Measurements from ENCODE around the gene KATNA1.

Gene KATNA1

DNA sequence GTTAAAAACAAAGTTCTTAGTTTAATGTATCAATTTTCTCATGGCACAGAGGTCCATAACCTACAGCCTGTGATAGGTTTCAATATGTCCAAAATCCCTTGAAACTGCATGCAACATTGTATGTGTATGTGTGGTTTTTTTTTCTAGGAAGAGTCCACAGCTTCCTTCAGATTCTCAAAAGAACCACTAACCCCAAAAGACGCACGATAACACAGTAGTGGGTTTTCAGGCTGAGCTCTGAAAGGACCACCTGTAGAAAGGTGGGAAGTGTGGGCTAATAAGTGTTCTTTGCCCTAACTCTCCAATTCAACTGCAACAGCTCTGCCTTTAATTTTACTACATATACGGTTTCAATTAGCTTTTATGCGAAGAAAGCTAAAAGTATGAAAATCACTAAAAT lies 11.5 kb upstream of the KATNA1 start:
- no peak overlapping the region for H3K9ac ChIP-seq (ENCODE audit: low read depth, low read length)
- 95% methylated on average over 2 of the region's 4 CpGs for WGBS

DNA sequence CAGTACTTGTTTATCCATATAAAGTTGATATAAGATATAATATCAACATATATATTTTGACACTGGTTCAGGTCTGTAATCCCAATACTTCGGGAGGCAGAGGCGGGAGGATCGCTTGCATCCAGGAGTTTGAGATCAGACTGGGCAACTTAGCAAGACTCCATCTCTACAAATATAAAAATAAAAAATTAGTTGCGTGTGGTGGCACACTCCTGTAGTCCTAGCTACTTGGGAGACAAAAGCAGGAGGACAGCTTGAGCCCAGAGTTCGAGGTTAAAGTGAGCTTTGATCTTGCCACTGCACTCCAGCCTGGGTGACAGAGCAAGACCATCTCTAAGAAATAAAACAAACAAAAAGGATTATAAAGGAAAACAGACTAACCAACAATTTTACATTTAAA lies 8.9 kb upstream of the KATNA1 start:
- 94% methylated on average over 5 of the region's 5 CpGs for WGBS
- H3K9me3 ChIP-seq (ENCODE audit: insufficient read depth, low read depth, low read length), result no peaks in the 10 kb centered on the region
- no peaks in the 10 kb centered on the region for H3K4me1 ChIP-seq (ENCODE audit: insufficient read depth, low read length)
- H3K36me3 ChIP-seq (ENCODE audit: insufficient read depth, low read length), result peaks cover 49% of the 10 kb centered on the region
- H3K4me3 ChIP-seq (ENCODE audit: low read length), result no peak overlapping the region
- H3K27ac ChIP-seq (ENCODE audit: low read depth, low read length), result no peak overlapping the region
- H3K27me3 ChIP-seq (ENCODE audit: insufficient read depth, low read length), result no peaks in the 10 kb centered on the region
- no peak overlapping the region for H3K9ac ChIP-seq (ENCODE audit: low read depth, low read length)

More for the DNA sequence above, 11.5 kb upstream of the KATNA1 start:
- Histone ChIP-seq H3K27ac (ENCODE audit: low read depth, low read length) (no peak overlapping the region), H3K9me3 (ENCODE audit: insufficient read depth, low read depth, low read length) (no peaks in the 10 kb centered on the region), H3K4me3 (ENCODE audit: low read length) (no peak overlapping the region), H3K27me3 (ENCODE audit: insufficient read depth, low read length) (no peaks in the 10 kb centered on the region), H3K36me3 (ENCODE audit: insufficient read depth, low read length) (peaks cover 73% of the 10 kb centered on the region), H3K4me1 (ENCODE audit: insufficient read depth, low read length) (no peaks in the 10 kb centered on the region)

DNA sequence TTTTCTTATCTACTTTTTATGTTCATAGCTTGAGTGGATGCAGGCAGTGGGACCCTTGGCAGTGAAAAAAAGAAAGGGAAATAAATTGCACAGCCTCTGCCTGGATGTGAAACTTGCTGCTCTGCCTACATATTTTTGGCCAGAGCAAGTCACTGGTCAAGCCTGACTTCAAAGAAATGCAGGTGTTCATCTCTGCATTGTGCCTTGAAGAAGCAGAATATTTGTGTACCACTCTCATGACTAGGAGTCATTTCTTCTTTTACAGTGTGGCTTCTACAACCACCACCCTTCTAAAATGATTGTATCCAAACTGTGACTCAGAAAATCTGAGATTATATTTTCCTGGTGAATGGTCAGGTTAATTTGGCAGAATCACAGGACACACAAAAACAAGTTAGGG lies 2.5 kb upstream of the KATNA1 start:
- Histone ChIP-seq H3K4me1 (ENCODE audit: insufficient read depth, low read length) (peaks cover 9% of the 10 kb centered on the region), H3K27me3 (ENCODE audit: insufficient read depth, low read length) (peaks cover 8% of the 10 kb centered on the region; the same call in 1 of the 2 replicates), H3K4me3 (ENCODE audit: low read length) (no peak overlapping the region), H3K36me3 (ENCODE audit: insufficient read depth, low read length) (peaks cover 2% of the 10 kb centered on the region; the same call in 1 of the 2 replicates), H3K9me3 (ENCODE audit: insufficient read depth, low read depth, low read length) (no peaks in the 10 kb centered on the region), H3K9ac (ENCODE audit: low read depth, low read length) (no peak overlapping the region), H3K27ac (ENCODE audit: low read depth, low read length) (no peak overlapping the region)

DNA sequence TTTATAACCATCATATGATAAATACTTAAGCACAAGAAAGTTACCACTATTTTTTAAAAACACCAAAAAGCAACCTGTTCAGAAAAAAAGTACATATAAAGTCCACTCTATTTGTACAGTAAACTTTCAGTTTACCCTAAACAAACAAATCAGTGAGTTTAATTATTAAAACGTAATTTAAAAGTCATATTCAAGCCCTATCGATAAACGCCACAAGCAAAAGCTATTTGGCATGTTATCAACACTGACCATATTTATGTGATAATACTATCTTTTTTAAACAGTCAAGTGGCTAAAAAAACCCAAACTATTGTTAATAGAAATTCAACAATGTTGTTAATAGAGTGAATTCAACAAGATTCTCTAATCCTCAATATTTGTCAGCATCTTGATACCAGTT lies 1.9 kb downstream of the KATNA1 start:
- H3K9ac ChIP-seq (ENCODE audit: low read depth, low read length), result peak overlapping the region; percentile 32; the same call in 1 of the 2 replicates
- no peaks in the 10 kb centered on the region for H3K9me3 ChIP-seq (ENCODE audit: insufficient read depth, low read depth, low read length)

DNA sequence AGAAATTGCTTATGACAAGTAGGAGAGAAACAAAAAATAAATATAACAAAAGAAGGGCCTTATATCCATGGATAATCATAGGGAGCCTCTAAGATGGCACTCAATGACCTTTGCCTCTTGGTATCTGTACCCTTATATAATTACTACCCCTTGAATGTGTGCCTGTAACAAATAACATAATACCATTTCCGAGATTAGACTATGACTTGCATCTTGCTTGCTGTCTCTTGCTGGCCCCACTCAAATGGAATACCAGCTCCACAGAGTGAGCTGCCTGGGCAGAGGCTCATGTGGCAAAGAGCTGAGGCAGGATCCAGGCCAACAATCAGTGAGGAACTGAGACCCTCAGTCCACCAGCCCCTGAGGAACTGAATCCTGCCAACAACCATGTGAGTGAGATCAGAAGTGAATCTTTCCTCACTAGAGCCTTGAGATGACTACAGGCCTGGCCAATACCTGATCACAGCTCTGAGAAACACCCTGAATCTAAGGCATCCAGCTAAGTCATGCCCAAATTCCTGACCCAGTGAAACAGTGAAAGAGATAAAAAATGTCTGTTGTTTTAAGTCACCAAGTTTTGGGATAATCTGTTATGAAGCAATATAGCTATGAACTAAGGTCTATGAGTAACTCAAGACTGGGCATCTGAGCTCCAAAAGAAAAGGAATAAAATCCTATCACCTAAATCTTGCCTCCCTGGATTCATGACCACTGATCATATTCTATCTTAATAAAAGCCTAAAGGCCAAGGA lies 5.5 kb downstream of the KATNA1 start:
- Histone ChIP-seq H3K4me3 (ENCODE audit: low read length) (no peak overlapping the region), H3K4me1 (ENCODE audit: insufficient read depth, low read length) (peaks cover 9% of the 10 kb centered on the region), H3K27me3 (ENCODE audit: insufficient read depth, low read length) (peaks cover 8% of the 10 kb centered on the region; the same call in 1 of the 2 replicates), H3K36me3 (ENCODE audit: insufficient read depth, low read length) (peaks cover 2% of the 10 kb centered on the region; the same call in 1 of the 2 replicates), H3K9me3 (ENCODE audit: insufficient read depth, low read depth, low read length) (no peaks in the 10 kb centered on the region), H3K9ac (ENCODE audit: low read depth, low read length) (no peak overlapping the region), H3K27ac (ENCODE audit: low read depth, low read length) (no peak overlapping the region)
- WGBS, result 97% methylated on average over 1 of the region's 1 CpG

More for the DNA sequence above, 1.9 kb downstream of the KATNA1 start:
- Histone ChIP-seq H3K27me3 (ENCODE audit: insufficient read depth, low read length) (peaks cover 8% of the 10 kb centered on the region; the same call in 1 of the 2 replicates), H3K4me1 (ENCODE audit: insufficient read depth, low read length) (peaks cover 9% of the 10 kb centered on the region), H3K27ac (ENCODE audit: low read depth, low read length) (no peak overlapping the region), H3K36me3 (ENCODE audit: insufficient read depth, low read length) (no peaks in the 10 kb centered on the region), H3K4me3 (ENCODE audit: low read length) (peak overlapping the region; percentile 86)
- WGBS, result 100% methylated on average over 1 of the region's 3 CpGs

DNA sequence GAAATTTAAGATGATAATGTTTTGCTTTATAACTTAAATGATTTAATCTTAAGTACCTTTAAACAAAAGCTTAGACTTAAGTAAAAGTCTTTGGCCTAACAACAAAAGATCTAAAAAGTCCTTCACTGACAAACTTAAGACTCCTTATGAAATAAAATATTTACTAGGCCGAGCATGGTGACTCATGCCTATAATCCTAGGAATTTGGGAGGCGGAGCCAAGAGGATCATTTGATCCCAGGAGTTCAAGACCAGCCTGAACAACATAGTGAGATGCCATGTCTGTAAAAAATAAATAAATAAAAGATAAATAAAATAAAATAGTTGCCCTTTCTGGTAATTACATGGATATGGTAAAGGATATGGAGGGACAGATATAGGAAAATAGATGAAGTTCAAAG lies 12.4 kb downstream of the KATNA1 start:
- Histone ChIP-seq H3K27ac (ENCODE audit: low read depth, low read length) (no peak overlapping the region), H3K9me3 (ENCODE audit: insufficient read depth, low read depth, low read length) (no peaks in the 10 kb centered on the region), H3K36me3 (ENCODE audit: insufficient read depth, low read length) (peaks cover 25% of the 10 kb centered on the region; the same call in 1 of the 2 replicates), H3K4me1 (ENCODE audit: insufficient read depth, low read length) (no peaks in the 10 kb centered on the region), H3K4me3 (ENCODE audit: low read length) (no peak overlapping the region), H3K27me3 (ENCODE audit: insufficient read depth, low read length) (no peaks in the 10 kb centered on the region), H3K9ac (ENCODE audit: low read depth, low read length) (no peak overlapping the region)
- WGBS, result 93% methylated on average over 2 of the region's 2 CpGs

DNA sequence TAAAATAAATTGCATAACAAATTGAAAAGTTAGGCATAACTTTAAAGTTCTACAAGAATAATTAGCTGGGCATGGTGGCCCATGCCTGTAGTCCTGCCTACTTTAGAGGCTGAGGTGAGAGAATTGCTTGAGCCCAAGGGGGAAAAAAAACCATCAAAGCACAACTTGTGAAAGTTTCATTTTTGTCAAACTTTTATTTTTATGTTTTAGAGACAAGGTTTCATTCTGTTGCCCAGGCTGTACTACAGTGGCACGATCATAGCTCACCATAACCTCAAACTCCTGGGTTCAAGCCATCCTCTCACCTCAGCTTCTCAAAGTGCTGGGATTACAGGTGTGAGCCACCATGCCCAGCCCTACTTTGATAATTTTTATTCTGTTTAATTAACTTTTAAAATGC lies 14.2 kb downstream of the KATNA1 start:
- Histone ChIP-seq H3K27ac (ENCODE audit: low read depth, low read length) (no peak overlapping the region), H3K9ac (ENCODE audit: low read depth, low read length) (no peak overlapping the region), H3K27me3 (ENCODE audit: insufficient read depth, low read length) (no peaks in the 10 kb centered on the region), H3K36me3 (ENCODE audit: insufficient read depth, low read length) (peaks cover 30% of the 10 kb centered on the region), H3K9me3 (ENCODE audit: insufficient read depth, low read depth, low read length) (no peaks in the 10 kb centered on the region), H3K4me3 (ENCODE audit: low read length) (no peak overlapping the region), H3K4me1 (ENCODE audit: insufficient read depth, low read length) (no peaks in the 10 kb centered on the region)
- WGBS, result 97% methylated on average over 1 of the region's 1 CpG

DNA sequence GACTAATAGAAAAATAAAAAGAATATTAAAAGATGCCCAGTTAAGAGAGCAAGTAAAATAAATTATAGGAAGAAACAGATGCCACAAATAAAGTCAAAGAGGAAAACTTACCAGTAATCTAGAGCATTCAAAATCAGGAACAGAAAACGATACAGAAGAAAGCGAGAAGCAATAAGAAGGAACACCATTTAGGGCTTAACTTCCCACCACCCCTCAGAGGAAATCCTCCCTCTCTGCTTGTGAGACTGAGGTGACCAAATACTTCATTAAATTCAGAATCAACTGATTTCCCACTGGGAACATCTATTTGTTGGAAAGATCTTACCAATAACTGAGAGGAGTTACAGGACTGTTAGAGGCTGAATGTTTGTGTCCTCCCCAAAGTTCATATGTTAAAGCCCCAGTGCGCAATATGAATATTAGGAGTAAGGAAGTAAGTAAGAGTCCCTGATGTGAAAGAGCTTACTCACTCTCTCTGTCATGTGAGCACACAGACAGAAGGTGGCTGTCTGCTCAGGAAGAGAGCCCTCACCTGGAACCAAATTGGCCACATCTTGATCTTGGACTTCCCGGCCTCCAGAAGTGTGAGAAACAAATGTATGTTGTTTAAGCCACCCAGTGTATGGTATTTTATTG lies 19.5 kb downstream of the KATNA1 start:
- peaks cover 21% of the 10 kb centered on the region for H3K36me3 ChIP-seq (ENCODE audit: insufficient read depth, low read length)

DNA sequence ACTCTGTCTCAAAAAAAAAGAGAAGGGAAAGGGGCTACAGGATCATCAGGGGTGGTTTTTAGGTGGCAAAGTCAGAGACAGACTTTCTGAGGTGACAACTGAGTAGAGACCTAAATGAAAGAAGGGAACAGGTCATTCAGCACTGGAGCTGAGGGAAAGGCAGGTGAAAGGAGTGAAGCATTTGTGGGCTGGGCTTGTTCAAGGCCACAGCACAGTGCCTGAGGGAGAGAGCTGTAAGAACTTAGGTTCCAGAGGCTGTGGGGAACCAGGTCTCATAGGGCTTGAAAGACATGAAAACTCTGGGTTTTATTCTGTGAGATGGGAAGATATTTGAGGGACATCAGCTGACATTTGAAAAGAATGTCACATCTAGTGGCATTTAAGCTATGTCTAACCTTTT lies 20.8 kb downstream of the KATNA1 start:
- H3K27ac ChIP-seq (ENCODE audit: low read depth, low read length), result no peak overlapping the region
- peaks cover 25% of the 10 kb centered on the region for H3K36me3 ChIP-seq (ENCODE audit: insufficient read depth, low read length)
- H3K9ac ChIP-seq (ENCODE audit: low read depth, low read length), result no peak overlapping the region
- H3K4me1 ChIP-seq (ENCODE audit: insufficient read depth, low read length), result no peaks in the 10 kb centered on the region
- H3K4me3 ChIP-seq (ENCODE audit: low read length), result no peak overlapping the region
- H3K9me3 ChIP-seq (ENCODE audit: insufficient read depth, low read depth, low read length), result no peaks in the 10 kb centered on the region
- no peaks in the 10 kb centered on the region for H3K27me3 ChIP-seq (ENCODE audit: insufficient read depth, low read length)

More for the DNA sequence above, 19.5 kb downstream of the KATNA1 start:
- Histone ChIP-seq H3K4me3 (ENCODE audit: low read length) (no peak overlapping the region), H3K9me3 (ENCODE audit: insufficient read depth, low read depth, low read length) (no peaks in the 10 kb centered on the region), H3K9ac (ENCODE audit: low read depth, low read length) (no peak overlapping the region), H3K27ac (ENCODE audit: low read depth, low read length) (no peak overlapping the region), H3K27me3 (ENCODE audit: insufficient read depth, low read length) (no peaks in the 10 kb centered on the region), H3K4me1 (ENCODE audit: insufficient read depth, low read length) (no peaks in the 10 kb centered on the region)
- 100% methylated on average over 4 of the region's 4 CpGs for WGBS

DNA sequence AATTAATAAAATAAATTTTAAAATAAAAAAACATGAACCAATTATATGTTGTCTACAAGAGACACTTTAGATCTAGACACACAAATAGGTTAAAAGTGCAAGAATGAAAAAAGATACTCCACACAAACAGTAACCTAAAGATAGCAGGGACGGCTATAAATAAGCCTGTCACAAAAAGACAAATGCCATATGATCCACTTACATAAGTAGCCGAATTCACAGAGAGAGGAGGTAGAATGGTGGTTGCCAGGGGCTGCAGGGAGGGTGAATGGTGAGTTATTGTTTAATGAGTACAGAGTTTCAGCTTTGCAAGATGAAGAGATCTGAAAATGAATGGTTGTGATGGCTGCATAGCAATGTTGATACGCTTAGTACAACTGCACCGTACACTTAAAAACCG lies 32.7 kb downstream of the KATNA1 start:
- 93% methylated on average over 3 of the region's 5 CpGs for WGBS
- H3K36me3 ChIP-seq (ENCODE audit: insufficient read depth, low read length), result peaks cover 4% of the 10 kb centered on the region
- H3K4me3 ChIP-seq (ENCODE audit: low read length), result no peak overlapping the region
- no peaks in the 10 kb centered on the region for H3K4me1 ChIP-seq (ENCODE audit: insufficient read depth, low read length)
- H3K9me3 ChIP-seq (ENCODE audit: insufficient read depth, low read depth, low read length), result no peaks in the 10 kb centered on the region
- no peaks in the 10 kb centered on the region for H3K27me3 ChIP-seq (ENCODE audit: insufficient read depth, low read length)
- no peak overlapping the region for H3K9ac ChIP-seq (ENCODE audit: low read depth, low read length)
- H3K27ac ChIP-seq (ENCODE audit: low read depth, low read length), result no peak overlapping the region

DNA sequence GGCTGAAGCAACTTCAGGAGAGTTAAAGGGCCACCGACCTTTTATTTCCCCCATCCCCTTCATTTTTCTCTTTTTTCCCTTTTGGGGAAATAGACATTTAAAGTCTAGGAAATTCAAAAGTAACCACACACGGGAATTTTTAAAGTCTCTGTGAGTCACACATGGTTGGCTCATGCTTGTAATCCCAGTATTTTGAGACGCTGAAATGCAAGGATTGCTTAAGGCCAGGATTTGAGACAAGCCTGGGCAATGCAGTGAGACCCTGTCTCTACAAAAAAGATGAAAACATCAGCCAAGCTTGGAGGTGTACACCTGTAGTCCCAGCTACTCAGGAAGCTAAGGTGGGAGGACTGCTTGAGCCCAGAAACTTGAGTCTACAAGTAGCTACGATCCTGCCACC lies 34.2 kb downstream of the KATNA1 start:
- Histone ChIP-seq H3K27me3 (ENCODE audit: insufficient read depth, low read length) (no peaks in the 10 kb centered on the region), H3K27ac (ENCODE audit: low read depth, low read length) (no peak overlapping the region), H3K36me3 (ENCODE audit: insufficient read depth, low read length) (no peaks in the 10 kb centered on the region), H3K9ac (ENCODE audit: low read depth, low read length) (no peak overlapping the region), H3K9me3 (ENCODE audit: insufficient read depth, low read depth, low read length) (no peaks in the 10 kb centered on the region), H3K4me1 (ENCODE audit: insufficient read depth, low read length) (no peaks in the 10 kb centered on the region), H3K4me3 (ENCODE audit: low read length) (no peak overlapping the region)
- 92% methylated on average over 3 of the region's 4 CpGs for WGBS
